HG03097 (cell line): ENCODE measurements around the gene INPP1.

Source experiments
- ATAC-seq: cut with Tn5 transposase; IDR thresholded peaks from one replicate; pipeline ENCODE4 v1.9.1; 2021; ENCODE audit not compliant: unreplicated experiment, low FRiP score

Gene INPP1

GRCh38 chr2:190360561-190360960 is 17.2 kb downstream of the INPP1 start:
- ATAC-seq, result no peak

- no peak for ATAC-seq
Measured at GRCh38 chr2:190360965-190361364, 17.6 kb downstream of the INPP1 start.

GRCh38 chr2:190361572-190361971 is 18.2 kb downstream of the INPP1 start:
- no peak for ATAC-seq

GRCh38 chr2:190362894-190363293 is 19.5 kb downstream of the INPP1 start:
- no peak for ATAC-seq

GRCh38 chr2:190365499-190366204 is 22.3 kb downstream of the INPP1 start:
- no peak for ATAC-seq

GRCh38 chr2:190366248-190366753 is 22.9 kb downstream of the INPP1 start:
- no peak for ATAC-seq

- no peak for ATAC-seq
Measured at GRCh38 chr2:190367091-190367490, 23.7 kb downstream of the INPP1 start.

- no peak for ATAC-seq
Measured at GRCh38 chr2:190369635-190370034, 26.2 kb downstream of the INPP1 start.

- ATAC-seq, result no peak
Measured at GRCh38 chr2:190376083-190376482, 32.7 kb downstream of the INPP1 start.

GRCh38 chr2:190376591-190377245 is 33.3 kb downstream of the INPP1 start:
- ATAC-seq, result no peak

- ATAC-seq, result no peak
Measured at GRCh38 chr2:190378880-190379237, 35.5 kb downstream of the INPP1 start.

- no peak for ATAC-seq
Measured at GRCh38 chr2:190379249-190379964, 36.0 kb downstream of the INPP1 start.

- ATAC-seq, result no peak
Measured at GRCh38 chr2:190380962-190381412, 37.6 kb downstream of the INPP1 start.

- no peak for ATAC-seq
Measured at GRCh38 chr2:190382851-190383250, 39.5 kb downstream of the INPP1 start.

GRCh38 chr2:190387422-190387821 is 44.0 kb downstream of the INPP1 start:
- ATAC-seq, result no peak

- no peak for ATAC-seq
Measured at GRCh38 chr2:190396271-190396670, 52.9 kb downstream of the INPP1 start.

- ATAC-seq, result no peak
Measured at GRCh38 chr2:190402986-190403603, 59.7 kb downstream of the INPP1 start.

GRCh38 chr2:190404487-190404886 is 61.1 kb downstream of the INPP1 start:
- ATAC-seq, result no peak

- ATAC-seq, result no peak
Measured at GRCh38 chr2:190405070-190405469, 61.7 kb downstream of the INPP1 start.

- ATAC-seq, result no peak
Measured at GRCh38 chr2:190405995-190406394, 62.6 kb downstream of the INPP1 start.

GRCh38 chr2:190406805-190407204 is 63.4 kb downstream of the INPP1 start:
- ATAC-seq, result no peak
